Stomach (tissue), 4 donors: ENCODE data around the gene ZMYND10.

Source experiments
- CTCF ChIP-seq, 7 experiments: fragments of 450-650 bp in 4 of 7; fragments of 200-600 bp in 3 of 7; sonication (generic) in 3 of 7; IDR thresholded peaks; one replicate each; pipeline ENCODE4 v1.5.1; 2016 to 2019; ENCODE audit warnings: antibody characterized with exemption in 7 of 7, control low read depth in 2 of 7, mild to moderate bottlenecking in 1 of 7
- EP300 ChIP-seq: sonication (generic); formaldehyde crosslinking; IDR thresholded peaks from one replicate; pipeline ENCODE4 v1.6.1; 2017; ENCODE audit warnings: antibody characterized with exemption
- POLR2A ChIP-seq, 4 donors: fragments of 450-650 bp; IDR thresholded peaks; one replicate each; pipeline ENCODE4 v1.6.1; 2016; ENCODE audit warnings: antibody characterized with exemption in 4 of 4, control low read depth in 2 of 4, mild to moderate bottlenecking in 1 of 4, moderate library complexity in 1 of 4
- POLR2AphosphoS5 ChIP-seq, 3 donors: sonication (generic); formaldehyde crosslinking; IDR thresholded peaks; one replicate each; pipeline ENCODE4 v1.6.1; 2016; ENCODE audit warnings: antibody characterized with exemption in 3 of 3

- TF ChIP-seq CTCF (IDR thresholded peaks at IDR 0.05) (no peak), POLR2AphosphoS5 (IDR thresholded peaks at IDR 0.05) (no peak), EP300 (no peak), POLR2A (IDR thresholded peaks at IDR 0.05) (no peak)
These were observed 38.2 kb upstream of the ZMYND10 start for GRCh38 chr3:50383750-50384149.
